GM21423 (cell line): ENCODE results near the gene RFWD3.
A peak's percentile ranks its signal among the peaks of the same experiment; 100 is the strongest.

Experiments
- ATAC-seq: cut with Tn5 transposase; IDR thresholded peaks from one replicate; pipeline ENCODE4 v1.9.1; 2021; ENCODE audit warnings: mild to moderate bottlenecking, moderate library complexity; ENCODE audit not compliant: unreplicated experiment

The RFWD3 gene

DNA sequence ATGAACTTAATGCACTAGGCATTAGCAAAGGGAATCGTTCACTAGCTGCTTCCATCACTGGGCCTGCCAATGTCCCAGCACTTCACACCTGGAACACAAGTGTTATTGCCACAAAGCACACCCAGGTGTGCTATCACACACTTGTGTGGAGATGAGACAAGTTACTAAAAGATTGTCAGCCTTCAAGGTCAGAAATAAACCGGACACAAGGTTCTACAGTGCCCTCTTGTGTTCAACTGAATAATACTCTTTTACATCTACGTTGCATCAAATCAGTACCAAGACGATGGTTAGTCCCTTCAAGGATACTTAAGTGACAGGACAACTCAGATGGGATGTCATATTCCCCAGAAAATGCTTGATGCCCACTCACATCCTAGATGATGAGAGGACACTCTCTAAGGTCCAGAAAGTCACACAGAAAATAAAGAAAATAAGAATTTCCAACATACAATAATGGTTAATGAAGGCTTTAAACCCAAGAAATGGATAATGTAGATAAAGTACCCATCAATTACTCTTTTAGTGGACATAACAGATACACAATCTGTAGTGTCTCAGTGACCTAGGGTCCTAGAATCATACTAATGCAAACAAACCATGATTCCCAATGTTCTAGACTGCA, 43.4 kb downstream of the RFWD3 start:
- no peak for ATAC-seq

DNA sequence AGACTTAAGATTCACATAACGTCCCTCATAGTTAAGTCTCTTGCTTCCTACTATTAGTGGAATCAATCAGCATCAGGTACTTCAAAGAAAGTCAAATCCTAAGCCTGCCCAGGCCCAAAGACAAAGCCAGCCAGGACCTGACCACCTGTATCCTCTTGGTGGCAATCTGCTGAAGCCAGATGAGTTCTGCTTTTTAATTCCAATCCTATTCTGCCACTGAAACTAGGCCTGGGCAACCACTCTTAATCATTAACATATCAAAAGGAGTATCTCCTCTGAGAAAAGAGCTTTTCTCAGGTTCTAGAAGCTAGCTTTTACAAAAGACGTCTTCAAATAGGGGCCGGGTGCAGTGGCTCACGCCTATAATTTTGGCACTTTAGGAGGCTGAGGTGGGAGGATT, 44.7 kb downstream of the RFWD3 start:
- no peak for ATAC-seq

DNA sequence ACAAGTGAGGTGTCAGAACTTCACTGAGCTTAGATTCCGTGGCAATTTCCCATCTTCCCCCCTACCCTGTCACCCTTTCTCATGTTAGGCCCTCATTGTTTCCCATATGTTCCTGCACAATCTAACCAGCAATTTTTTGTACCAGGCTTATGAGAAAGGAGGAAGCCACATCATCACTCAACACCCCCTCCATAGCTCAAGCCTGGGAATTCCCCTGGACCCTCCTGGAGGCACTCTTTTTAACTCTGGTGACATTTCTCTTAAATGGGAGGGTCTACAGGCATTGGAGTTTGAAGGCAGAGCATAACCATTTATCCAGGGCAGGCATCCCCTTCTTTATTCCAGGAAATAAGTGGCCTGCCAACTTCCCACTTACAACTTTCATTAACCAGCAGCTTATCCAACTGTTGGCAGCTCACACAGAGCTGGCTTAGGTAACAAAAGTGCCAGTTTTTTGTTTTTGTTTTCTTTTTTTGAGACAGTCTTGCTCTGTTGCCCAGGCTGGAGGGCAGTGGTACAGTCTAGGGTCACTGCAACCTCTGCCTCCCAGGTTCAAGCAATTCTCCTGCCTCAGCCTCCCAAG, 49.4 kb downstream of the RFWD3 start:
- no peak for ATAC-seq

DNA sequence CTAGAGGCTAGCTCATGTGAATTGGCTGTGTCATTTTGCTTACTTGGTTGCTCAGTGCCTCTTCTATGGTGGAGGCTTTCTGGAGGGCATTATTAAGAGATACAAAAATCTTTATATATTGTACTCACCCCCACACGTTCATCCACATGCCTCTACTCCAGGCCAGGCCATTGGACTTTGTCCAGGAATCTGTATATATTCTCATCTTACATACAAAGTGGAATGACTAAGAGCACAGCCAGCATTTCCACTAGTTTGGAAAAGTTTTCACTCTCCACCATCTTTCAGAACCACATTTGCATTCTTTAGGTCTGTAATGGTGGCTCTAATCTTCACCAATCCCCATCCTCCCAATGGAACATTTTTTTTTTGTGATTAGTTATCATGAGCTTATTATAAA, 55.0 kb downstream of the RFWD3 start:
- no peak for ATAC-seq

DNA sequence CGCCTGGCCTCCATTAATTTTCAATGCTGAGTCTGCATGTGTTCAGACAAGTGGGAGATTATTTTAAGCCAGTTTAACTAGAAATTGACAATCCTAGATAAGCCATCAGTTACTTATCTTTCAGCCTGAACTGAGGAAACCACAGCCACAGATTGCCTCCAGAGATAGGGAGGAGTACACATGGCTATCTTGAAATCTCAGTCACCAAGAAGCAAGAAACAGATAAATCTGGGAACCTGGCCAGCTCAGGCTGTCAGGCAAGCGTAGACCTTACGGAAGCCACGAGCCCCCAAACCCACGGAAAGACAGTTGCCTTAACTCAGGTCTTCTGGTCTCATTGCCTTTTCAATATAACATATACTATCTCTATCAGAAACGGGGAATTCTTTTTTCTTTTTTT, 57.7 kb downstream of the RFWD3 start:
- no peak for ATAC-seq

DNA sequence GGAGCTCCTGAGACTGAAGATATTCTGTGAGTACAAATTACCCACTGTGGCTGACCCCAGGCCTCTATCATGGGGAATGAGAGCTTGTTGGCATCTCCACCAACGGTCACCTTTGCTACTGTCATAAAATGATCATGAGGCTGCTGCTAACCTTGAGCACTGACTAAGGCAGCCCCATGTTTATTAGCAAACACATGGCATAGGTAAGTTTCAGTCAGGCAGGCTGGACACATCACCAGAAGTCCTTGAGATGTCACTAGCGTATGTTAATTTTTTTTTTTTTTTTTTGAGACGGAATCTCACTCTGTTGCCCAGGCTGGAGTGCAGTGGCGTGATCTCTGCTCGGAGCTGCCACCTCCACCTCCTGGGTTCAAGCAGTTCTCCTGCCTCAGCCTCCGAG, 58.3 kb downstream of the RFWD3 start:
- ATAC-seq, result no peak

DNA sequence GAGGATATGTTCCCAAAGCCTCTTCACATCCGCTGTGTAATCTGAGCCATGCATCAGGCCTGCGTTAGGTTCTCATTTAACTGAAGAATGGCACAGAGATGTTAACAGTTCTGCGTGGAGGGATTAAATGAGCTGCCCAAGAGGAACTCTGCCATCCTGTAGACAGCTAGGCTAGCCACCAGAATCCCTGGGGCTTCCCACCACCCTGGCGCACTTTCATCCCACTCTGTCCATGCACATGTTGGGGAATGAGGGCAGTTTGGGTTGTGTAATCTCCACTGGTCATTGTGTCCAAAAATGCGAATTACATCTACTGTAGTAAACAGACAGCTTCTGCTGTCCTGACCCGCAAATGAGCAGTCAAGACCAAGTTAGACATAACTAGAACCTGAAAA, 58.7 kb downstream of the RFWD3 start:
- no peak for ATAC-seq

DNA sequence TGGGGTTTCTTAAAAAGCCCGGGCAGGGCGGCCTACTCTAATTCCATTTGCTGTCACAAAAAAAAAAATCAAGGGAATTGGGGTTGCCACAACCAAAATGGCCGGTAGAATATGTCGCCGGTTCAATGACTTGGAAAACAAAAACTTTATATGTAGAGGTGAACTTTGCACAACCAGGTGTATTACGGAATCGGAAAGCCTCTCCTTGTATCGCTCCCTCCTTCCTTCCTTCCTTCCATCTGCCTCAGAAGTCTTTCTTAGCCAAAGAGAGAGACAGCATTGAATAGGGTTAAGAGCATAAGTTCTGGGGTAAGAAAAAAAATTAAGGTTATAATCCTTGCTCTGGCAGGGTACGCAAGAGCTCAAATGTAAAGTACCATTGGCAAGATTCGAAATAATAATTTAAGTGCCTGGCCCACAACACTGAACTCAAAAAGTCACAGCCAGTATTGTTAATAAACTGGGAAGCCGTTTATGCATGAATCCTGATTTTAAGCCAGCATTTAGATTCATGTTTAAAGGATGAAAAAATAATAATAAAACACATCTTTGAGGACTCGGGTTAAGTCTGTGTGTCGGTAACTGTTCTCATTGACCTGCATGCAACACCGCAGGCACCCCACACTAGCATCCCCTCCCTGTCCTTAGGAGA, 59.2 kb downstream of the RFWD3 start:
- ATAC-seq, result peak; percentile 9

DNA sequence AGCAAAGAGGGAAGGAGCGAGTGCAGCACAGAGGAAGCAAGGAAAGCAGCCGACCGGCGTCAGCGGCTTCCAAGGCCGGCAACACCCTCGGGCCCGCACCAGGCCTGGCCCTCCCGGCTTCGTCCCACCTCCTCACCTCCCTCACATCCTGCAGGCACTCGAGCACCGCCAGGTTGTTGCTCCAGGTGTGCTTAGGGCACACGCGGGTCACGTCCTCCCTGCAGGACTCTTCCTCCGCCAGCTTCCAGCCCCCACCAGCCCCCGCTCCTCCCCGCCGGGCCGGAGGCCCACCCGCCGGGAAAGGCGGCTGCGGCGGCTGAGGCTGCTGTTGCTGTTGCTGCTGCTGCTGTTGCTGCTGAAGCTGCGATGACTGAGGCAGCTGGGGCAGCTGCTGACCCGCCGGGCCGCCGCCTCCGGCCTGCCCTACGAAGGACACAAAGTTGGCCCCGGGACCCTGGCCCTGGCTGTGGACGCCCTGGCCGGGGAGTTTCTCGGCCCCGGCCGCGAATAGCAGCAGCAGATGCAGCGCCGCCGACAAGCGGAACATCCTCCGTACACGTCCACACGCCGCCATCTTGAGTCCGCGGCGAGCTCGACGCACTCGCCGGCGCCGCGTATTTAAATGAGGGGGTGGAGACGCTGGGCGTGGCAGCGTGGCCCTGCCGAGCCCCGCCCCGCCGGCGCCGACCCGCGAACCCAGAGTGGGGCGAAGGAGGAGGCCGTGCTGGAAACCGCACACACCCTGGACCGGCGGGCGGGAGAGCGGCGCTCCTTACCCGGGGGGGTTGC, 60.0 kb downstream of the RFWD3 start, which contains the start of gene GLG1:
GLG1 (minus strand) TSS at position 594 of the 789 bp plus-strand sequence; CDS start at position 574, 20 bp downstream.
- ATAC-seq, result peak; percentile 97

DNA sequence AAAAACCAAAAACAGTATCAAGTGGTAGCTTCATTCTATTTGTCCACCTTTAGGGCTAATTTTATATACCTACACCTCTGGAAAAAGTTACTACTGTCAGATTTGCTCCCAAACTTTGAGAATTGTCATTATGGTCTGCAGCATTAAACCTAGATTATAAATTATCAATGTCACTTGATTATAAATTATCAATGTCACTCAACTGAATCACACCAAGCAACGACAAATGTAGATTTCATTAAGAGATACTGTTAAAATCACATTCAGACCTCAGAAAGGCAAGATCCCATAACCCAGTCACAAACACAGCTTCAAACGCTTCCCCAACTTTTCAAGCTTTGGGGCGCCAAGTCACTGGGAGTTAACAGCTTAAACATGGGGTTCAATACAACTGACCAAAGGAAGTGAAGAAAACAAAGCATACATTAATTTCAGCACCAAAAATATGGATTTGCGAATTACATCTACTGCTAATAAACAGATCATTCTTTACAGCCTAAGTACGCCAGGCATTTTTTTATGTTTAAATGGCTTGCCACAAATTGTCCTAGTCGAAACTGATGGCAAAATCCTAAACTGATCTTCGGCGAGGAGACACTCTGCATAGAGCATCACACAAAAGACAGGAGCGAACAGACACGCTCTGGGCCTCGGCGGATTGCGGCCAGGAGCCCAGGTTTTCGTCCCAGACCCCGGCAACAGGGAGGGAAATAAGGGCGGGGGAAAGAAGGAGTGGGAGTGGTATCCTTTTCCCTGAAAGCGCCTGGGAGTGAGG, 60.7 kb downstream of the RFWD3 start:
- no peak for ATAC-seq

DNA sequence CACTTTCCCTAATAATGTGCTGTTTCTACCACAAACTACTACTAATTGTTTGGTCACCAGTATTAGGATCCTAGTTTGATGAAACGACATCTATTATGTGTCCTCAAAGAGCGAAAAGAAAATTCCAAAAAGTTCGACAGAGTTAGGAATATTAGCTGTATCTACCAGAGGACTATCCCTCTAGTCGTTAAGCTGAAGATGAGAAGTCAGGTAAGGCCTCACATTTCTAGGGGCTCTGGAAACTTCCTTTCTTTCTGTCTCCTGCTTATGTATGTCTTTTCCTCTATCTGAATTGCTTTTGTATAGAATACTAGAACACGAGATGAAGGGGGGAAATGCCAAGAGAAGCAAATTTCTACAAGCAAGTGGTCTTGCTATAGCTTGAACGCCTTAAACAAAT, 61.3 kb downstream of the RFWD3 start:
- no peak for ATAC-seq

DNA sequence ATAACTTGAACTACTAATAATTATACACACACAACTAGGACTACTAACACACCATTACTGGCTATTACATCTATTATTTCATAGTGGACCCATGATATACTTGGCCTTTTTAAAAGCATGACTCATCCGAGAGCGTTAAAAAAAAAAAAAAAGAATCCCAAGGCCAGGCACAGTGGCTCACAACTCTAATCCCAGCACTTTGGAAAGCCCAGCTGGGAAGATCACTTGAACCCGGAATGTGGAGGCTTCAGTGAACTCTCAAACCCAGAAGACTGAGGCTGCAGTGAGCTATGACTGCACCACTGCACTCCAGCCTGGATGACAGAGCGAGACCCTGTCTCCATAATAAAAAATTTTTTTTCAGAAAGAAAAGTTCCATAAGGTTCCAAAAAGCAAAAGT, 62.8 kb downstream of the RFWD3 start:
- no peak for ATAC-seq

DNA sequence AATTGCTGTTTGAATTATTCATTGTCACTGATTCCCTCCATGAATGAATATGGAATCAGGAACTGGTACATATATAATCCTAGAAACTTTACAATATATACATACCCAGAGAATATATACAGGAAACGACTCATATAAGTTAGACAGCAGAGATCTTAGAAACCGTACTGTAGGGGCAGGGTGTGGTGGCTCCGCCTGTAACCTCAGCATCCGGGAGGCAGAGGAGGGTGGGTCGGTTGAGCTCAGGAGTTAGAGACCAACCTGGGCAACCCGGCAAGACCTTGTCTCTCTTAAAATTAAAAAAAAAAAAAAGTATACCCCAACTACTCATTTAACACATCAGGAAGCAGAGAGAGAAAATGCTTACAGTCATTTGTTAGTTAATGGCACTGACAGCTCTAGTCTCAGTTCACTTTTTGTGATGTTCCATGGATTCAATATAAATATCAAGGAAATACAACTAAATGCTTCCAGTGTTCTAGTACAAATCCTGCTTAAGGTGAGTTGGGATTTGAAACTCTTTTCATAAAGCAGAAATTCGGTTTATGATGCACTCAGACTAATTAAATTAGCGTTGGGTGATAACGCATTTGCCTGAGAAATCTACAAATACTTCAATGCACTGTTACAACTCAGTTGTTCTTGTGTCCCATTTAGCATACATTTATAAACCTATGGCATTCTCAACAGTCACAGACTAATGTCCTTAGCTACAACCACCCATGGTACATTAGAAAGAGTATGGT, 65.4 kb downstream of the RFWD3 start:
- ATAC-seq, result peak; percentile 94

DNA sequence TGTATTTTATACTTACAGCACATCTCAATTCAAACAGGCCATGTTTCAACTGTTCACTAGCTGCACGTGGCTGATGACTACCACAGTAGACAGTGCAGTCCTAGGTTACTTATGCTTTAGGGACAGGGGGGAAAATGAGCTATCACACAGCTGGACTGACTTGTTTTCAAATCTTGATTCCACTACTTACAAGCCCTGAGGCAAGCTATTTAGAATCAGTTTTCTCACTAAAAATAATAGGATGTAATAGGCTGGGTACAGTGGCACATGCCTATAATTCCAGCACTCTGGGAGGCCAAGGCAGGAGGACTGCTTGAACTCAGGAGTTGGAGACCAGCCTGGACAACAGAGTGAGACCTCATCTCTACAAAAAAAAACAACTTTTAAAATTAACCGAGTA, 70.1 kb downstream of the RFWD3 start:
- ATAC-seq, result no peak

DNA sequence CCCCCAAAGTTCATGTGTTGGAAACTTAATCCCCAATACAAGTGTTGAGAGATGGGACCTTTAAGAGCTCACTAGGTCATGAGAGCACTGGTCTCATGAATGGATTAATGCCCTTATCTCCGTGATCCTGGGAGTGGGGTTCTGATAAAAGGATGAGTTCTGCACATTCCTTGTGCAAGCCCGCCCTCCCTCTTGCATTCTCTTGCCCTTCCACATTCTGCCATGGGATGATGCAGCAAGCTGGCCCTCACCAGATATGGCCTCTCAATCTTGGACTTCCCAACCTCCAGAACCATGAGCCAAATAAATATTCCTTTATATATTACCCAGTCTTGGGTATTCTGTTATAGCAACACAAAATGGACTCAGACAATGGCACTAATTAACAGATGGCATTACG, 73.8 kb downstream of the RFWD3 start:
- ATAC-seq, result no peak

DNA sequence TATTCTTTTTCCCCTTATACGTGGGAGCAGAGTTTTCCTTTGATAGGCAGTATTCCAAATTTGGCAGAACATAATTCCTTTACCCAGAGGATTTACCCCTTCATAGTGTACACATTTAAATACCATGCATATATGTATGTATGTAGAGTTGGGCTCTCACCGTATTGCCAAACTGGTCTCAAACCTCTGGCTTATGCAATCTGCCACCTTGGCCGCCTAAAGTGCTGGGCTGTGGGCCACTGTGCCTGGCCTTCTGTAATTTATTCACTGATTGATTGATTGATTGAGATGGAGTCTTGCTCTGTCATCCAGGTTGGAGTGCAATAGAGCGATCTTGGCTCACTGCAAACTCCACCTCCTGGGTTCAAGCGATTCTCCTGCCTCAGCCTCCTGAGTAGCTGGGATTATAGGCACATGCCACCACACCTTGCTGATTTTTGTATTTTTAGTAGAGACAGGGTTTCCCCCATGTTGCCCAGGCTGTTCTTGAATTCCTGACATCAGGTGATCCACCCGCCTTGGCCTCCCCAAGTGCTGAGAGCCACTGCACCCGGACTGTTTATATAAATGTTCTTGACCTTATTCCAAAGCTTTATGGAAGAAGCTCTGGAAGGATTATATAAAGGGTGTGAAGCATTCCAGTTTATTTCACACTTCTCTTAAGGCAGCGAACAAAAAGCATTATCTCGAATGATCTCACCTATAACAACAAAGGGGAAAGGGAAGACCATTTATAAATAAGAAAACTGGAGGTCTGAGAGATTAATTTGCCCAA, 74.6 kb downstream of the RFWD3 start:
- no peak for ATAC-seq

DNA sequence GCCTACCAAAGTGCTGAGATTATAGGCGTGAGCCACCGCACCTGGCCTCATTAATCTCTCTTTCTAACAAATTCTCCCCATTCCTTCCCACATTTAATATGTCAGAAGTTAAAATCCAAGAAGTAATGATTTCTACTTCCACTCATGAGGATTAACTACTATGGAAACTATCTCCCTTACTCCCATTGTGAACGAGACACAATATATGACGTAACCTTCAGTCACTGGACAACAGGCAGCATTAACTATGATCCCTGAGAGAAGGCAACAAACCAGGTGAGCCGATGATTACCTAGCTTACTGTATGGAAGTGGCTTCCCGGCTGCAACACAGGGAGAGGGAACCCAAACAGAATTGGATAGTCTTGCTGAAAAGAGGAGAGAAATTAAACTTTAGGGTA, 79.7 kb downstream of the RFWD3 start:
- ATAC-seq, result no peak

DNA sequence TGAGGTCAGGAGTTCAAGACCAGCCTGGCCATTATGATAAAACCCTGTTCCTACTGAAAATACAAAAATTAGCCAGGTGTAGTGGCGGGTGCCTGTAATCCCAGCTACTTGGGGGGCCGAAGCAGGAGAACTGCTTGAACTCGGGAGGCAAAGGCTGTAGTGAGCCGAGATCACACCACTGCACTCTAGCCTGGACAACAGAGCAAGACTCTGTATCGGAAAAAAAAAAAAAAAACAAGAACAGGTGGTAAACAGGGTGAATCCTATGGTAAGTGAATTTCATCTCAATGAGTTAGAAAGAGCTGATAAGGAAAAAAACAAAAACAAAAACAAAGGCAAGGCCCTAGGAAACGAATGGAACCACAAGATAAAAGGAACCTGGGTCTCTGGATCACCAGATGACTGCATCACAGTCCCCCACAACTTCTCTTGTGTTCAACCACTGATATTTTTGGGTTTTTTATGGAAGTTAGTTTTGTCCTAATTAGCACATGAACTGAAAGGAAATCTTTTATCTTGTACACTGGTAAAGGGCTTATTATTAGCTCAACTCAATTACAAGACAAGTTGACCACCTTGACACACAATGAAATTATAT, 80.7 kb downstream of the RFWD3 start:
- ATAC-seq, result no peak
